Skeletal muscle satellite cell (primary cell): ENCODE data around the gene EPHB1.

ENCODE experiments used
- H3K27me3 ChIP-seq: 2 replicates; pipeline ENCODE4 v1.7.0; 2013; ENCODE audit warnings: low read length; ENCODE audit not compliant: control insufficient read depth, insufficient read depth
- H3K36me3 ChIP-seq: 2 replicates; pipeline ENCODE4 v1.7.0; 2013; ENCODE audit warnings: mild to moderate bottlenecking, control low read depth, low read length; ENCODE audit not compliant: insufficient read depth
- H3K4me1 ChIP-seq: 2 replicates; pipeline ENCODE4 v1.7.0; 2013; ENCODE audit warnings: low read length; ENCODE audit not compliant: control insufficient read depth, insufficient read depth
- H3K4me2 ChIP-seq: 2 replicates; pipeline ENCODE4 v1.7.0; 2013; ENCODE audit warnings: mild to moderate bottlenecking, low read length
- H3K4me3 ChIP-seq: 2 replicates; pipeline ENCODE4 v1.7.0; 2013; ENCODE audit warnings: low read length
- H3K9ac ChIP-seq: 2 replicates; pipeline ENCODE4 v1.7.0; 2013; ENCODE audit warnings: mild to moderate bottlenecking, low read depth, low read length, moderate library complexity
- H3K9me3 ChIP-seq: replicated peaks from 2 replicates; pipeline ENCODE4 v1.7.0; 2013; ENCODE audit warnings: mild to moderate bottlenecking, control low read depth, low read length

EPHB1 gene

DNA sequence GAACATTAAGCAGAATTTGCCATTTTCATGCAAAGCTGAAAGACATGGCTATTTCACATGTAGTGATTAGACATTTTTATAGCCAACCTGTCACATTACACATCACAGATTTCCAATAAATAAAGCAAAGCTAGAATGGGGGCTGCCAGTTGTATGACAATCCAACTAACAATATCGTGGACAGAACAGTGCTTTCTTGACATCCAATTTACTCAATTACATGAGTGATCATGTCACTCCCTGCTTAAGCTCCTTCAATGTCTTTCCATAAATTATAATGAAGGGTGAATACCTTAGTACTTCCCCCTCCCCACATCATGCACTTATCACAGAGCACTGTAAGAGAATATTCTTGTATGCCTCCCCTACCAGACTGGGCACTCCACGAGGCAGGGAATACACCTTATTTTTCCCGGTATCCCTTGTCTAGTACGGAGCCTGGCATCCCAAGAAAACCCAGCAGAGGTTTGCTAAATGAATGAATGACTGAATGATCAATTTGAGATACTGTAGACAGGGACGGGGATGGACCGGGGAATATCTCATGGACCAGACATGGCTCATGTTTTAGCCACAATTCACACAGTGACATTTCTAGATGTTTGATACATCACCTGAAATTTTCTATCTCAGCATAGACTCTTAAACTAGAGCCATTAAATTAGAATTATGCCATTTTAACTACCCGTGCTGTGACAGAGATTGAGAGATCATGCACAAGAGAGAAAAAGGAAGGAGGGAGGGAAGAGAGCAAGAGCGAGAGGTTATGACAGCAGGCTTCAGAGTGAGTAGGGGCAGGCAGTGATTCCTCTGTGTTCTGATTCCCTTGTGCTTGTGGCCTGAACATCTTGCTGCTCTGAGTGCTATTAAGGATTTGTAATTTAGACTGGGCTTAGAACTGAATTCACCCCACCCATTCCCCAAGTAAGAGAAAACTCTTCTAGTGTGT, 77.7 kb downstream of the EPHB1 start:
- H3K36me3 ChIP-seq, result no peaks in the 10 kb centered on the region
- H3K4me3 ChIP-seq, result no peak overlapping the region
- H3K4me2 ChIP-seq, result no peak overlapping the region
- no peak overlapping the region for H3K9ac ChIP-seq
- H3K27me3 ChIP-seq, result no peaks in the 10 kb centered on the region
- no peaks in the 10 kb centered on the region for H3K4me1 ChIP-seq
- H3K9me3 ChIP-seq, result no peaks in the 10 kb centered on the region

GRCh38 chr3:134873789-134874188, 78.7 kb downstream of the EPHB1 start:
- H3K4me1 ChIP-seq, result no peaks in the 10 kb centered on the region

DNA sequence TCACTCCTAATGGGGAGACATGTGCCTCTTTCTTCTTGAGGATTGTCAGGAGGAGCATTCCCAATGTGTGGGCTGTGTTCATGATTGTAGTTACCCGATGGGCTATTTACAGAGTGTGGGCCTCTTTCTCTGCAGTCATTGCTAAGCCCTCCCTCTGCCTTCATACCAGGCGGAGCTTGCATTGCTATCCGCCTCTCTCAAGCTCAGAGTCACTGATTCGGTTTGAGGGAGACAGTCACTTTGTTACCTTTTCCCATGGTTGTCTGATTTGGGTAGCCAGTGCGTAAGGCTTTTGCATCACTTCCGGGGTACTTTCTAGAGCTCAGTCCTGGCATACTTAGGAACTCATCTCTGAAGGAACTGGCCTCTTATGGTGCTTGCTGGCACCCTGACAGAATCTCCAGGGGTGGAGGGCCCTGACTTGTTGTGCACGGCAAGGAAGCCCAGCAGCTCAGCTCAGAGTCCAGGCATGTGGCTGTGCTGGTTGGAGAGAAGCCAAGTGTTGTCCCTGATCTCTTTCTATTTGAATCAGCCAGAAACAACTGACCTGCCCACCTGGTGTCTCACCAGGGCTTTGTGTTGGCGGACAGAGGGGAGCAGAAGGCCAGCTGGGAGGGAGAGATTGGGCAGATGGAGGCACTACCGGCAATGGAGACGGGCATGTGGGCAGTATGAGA, 79.8 kb downstream of the EPHB1 start:
- no peak overlapping the region for H3K4me3 ChIP-seq
- H3K9ac ChIP-seq, result no peak overlapping the region
- H3K27me3 ChIP-seq, result no peaks in the 10 kb centered on the region
- no peak overlapping the region for H3K4me2 ChIP-seq
- H3K9me3 ChIP-seq, result no peaks in the 10 kb centered on the region
- no peaks in the 10 kb centered on the region for H3K4me1 ChIP-seq
- no peaks in the 10 kb centered on the region for H3K36me3 ChIP-seq

More at GRCh38 chr3:134873789-134874188, 78.7 kb downstream of the EPHB1 start:
- H3K27me3 ChIP-seq, result no peaks in the 10 kb centered on the region
- no peaks in the 10 kb centered on the region for H3K36me3 ChIP-seq
- no peak overlapping the region for H3K4me2 ChIP-seq
- H3K9ac ChIP-seq, result no peak overlapping the region
- H3K4me3 ChIP-seq, result no peak overlapping the region
- no peaks in the 10 kb centered on the region for H3K9me3 ChIP-seq

DNA sequence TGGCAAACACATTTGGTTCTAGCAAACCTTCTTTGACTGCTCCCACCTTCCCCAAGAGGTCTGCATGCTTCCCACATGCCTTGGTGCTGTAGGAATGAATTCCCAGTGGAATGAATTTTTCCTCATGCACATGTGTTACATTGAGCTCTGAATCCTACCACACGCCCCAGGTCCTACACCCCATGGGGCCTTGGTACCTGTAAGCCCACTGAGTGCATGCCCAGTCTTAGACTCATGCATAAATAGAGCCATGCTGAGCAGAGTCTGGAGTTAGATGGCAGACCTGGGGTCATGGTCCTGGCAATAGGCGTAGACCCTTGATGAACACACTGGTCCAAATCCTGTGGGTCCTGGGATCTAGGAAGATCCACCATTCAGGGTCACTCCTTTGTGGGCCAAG, 81.8 kb downstream of the EPHB1 start:
- Histone ChIP-seq H3K36me3 (no peaks in the 10 kb centered on the region), H3K9ac (no peak overlapping the region), H3K4me3 (no peak overlapping the region), H3K4me1 (no peaks in the 10 kb centered on the region), H3K4me2 (no peak overlapping the region), H3K27me3 (no peaks in the 10 kb centered on the region), H3K9me3 (no peaks in the 10 kb centered on the region)

GRCh38 chr3:134877788-134878187, 82.7 kb downstream of the EPHB1 start:
- H3K27me3 ChIP-seq, result no peaks in the 10 kb centered on the region
- H3K4me3 ChIP-seq, result no peak overlapping the region
- H3K36me3 ChIP-seq, result no peaks in the 10 kb centered on the region
- no peaks in the 10 kb centered on the region for H3K9me3 ChIP-seq
- H3K9ac ChIP-seq, result no peak overlapping the region
- H3K4me1 ChIP-seq, result no peaks in the 10 kb centered on the region
- H3K4me2 ChIP-seq, result no peak overlapping the region

DNA sequence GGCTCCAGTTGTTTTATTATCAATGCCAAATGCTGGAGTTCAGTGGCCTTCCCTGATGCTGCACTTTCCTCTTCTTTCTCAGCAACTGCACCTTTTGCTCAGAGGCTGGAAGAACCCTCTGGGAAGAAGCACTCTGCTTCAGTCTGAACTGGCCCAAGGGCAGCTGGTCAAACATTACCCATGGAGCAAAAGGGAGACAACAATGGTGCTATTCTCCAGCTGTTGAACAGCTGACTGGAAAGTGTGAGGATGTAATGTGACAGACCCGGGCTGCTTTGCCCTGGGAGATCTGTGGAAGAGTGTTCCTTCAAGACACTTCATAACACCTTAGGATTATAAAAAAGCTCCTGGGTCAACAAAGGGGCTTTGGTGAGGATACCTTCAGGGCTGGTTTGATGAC, 84.9 kb downstream of the EPHB1 start:
- no peaks in the 10 kb centered on the region for H3K27me3 ChIP-seq
- H3K9me3 ChIP-seq, result no peaks in the 10 kb centered on the region
- H3K4me3 ChIP-seq, result no peak overlapping the region
- H3K9ac ChIP-seq, result no peak overlapping the region
- H3K4me2 ChIP-seq, result no peak overlapping the region
- no peaks in the 10 kb centered on the region for H3K36me3 ChIP-seq
- no peaks in the 10 kb centered on the region for H3K4me1 ChIP-seq

DNA sequence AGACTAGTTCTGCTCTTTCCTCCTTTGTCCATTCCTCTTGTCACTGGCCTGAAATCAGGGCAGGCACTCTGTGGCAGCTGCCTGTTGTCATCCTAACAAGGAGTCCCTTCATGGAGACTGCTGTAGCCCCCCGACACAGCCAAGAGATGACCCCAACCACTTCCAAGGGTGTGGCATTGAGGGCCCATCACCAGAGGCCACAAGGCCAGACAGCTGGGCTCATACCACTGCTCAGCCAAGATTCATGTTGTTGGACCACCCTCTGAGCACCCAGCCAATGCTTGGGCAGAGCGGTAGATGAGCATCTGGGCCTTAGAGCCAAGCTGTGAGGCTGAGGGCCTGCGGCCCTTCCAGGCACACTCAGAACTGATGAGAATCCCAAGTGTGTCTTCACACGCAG, 85.4 kb downstream of the EPHB1 start:
- H3K4me1 ChIP-seq, result no peaks in the 10 kb centered on the region
- H3K4me2 ChIP-seq, result no peak overlapping the region
- H3K9me3 ChIP-seq, result no peaks in the 10 kb centered on the region
- no peak overlapping the region for H3K4me3 ChIP-seq
- H3K36me3 ChIP-seq, result no peaks in the 10 kb centered on the region
- no peak overlapping the region for H3K9ac ChIP-seq
- no peaks in the 10 kb centered on the region for H3K27me3 ChIP-seq

DNA sequence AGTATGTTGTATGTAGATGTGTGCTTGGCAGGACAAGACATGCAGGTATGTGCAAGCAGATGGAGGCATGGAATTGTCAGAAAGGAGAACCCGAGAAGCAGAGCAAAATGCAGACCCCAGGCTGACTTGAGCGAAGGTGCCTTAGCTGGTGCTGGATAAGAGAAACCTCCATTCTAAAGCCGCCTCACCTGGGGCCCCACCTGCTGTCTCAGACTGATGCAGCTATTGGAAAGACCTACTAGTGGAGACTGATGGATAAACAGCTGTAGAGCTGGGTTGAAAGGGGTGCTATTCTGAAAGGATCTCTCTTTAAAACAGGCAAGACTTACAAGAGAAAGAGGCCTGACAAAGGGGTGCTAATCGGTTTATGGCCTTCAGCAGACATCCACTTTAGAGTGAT, 86.2 kb downstream of the EPHB1 start:
- no peaks in the 10 kb centered on the region for H3K4me1 ChIP-seq
- H3K9me3 ChIP-seq, result no peaks in the 10 kb centered on the region
- H3K4me3 ChIP-seq, result no peak overlapping the region
- no peak overlapping the region for H3K4me2 ChIP-seq
- H3K36me3 ChIP-seq, result no peaks in the 10 kb centered on the region
- H3K9ac ChIP-seq, result no peak overlapping the region
- no peaks in the 10 kb centered on the region for H3K27me3 ChIP-seq

DNA sequence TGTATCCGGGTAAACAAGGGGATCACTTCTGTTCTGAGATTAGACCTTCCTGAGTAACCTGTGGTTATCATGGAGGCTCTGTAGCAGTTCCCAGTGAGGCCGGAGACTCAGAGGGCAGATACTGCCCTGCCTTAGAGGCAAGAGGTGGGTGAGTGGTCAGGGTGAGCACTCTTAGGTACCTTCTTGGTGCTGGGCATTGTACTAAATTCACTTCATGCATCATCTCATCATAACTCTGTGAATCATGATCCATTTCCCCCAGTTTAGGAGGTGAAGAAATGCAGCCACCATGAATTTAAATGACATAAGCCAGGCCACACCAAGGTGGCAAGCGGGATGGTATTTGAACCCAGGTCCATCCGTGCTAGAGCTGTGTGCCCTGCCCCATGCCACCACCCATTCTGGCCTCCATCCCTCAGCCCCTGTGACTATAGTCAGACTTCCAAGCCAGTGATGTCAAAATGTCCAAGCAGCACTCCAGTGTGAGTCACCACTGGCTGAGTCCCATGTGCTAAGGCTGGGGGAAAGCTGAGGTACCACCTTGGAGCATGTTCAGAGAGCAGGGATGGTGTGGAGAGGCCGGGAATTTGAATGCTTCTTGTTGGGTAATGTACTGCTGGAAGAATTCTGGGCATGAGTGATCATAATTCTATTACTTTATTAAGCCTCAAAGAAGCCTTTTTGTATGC, 88.8 kb downstream of the EPHB1 start:
- Histone ChIP-seq H3K4me3 (no peak overlapping the region), H3K4me1 (no peaks in the 10 kb centered on the region)

DNA sequence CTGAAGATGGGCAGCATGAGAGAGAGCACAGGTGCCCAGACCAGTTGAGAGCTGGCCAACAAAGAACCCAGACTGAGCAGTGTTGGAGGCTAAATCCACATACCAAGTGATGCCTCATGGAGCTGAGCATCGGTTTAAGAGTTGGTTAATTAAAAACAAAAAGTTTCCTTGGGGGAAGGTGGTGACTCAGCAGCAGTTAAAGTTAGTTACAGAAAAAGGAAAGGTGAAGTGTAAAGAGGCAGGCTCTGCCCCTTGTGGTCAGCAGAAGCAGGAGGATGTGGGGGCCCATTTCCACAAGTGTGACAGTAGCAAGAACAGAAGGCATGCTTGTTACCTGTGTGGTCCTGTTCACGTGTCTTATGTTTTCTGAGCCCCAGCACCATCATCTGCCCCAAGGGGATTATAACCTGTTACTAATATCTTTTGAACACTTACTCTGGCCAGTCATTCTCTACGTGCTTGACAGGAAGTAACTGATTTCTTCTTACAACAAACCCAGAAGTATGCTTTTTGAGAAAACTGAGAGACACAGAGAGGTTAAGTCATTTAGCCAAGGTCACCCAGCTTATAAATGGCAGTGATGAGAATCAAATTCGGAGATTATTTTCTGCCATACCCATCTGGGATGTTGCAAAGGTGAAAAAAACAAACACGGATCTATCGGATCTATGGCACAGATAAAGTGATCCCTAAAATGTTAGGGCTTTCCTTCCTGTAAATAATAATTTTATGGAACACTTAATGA, 91.0 kb downstream of the EPHB1 start:
- no peaks in the 10 kb centered on the region for H3K36me3 ChIP-seq
- H3K9me3 ChIP-seq, result no peaks in the 10 kb centered on the region
- H3K4me1 ChIP-seq, result no peaks in the 10 kb centered on the region
- H3K4me3 ChIP-seq, result no peak overlapping the region
- no peaks in the 10 kb centered on the region for H3K27me3 ChIP-seq
- no peak overlapping the region for H3K4me2 ChIP-seq
- no peak overlapping the region for H3K9ac ChIP-seq

More for the DNA sequence above, 88.8 kb downstream of the EPHB1 start:
- H3K27me3 ChIP-seq, result no peaks in the 10 kb centered on the region
- H3K9me3 ChIP-seq, result no peaks in the 10 kb centered on the region
- H3K4me2 ChIP-seq, result no peak overlapping the region
- H3K9ac ChIP-seq, result no peak overlapping the region
- no peaks in the 10 kb centered on the region for H3K36me3 ChIP-seq

DNA sequence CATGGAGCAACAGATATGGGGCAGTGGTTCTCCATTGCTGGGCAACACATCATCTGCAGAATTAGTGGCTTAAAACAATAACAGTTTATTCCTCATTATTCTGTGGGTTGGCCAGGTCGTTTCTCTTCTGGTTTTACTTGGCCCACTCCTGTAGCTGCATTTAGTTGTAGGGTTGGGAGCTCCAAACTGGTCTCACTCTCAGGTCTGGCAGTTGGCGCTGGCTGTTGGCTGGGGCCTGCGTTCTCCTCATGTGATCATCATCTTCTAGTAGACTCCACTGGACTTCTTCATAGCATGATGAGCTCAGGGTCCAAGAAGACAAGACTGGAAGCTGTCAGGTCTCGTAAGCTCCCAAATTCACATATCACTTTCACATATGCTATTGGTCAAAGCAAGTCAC, 91.9 kb downstream of the EPHB1 start:
- H3K4me2 ChIP-seq, result no peak overlapping the region
- H3K4me1 ChIP-seq, result no peaks in the 10 kb centered on the region
- H3K27me3 ChIP-seq, result no peaks in the 10 kb centered on the region
- H3K9ac ChIP-seq, result no peak overlapping the region
- H3K36me3 ChIP-seq, result no peaks in the 10 kb centered on the region
- no peak overlapping the region for H3K4me3 ChIP-seq
- H3K9me3 ChIP-seq, result no peaks in the 10 kb centered on the region
